HepG2 (cell line): ENCODE results near the gene NUDT7. TPM values are rescaled to one million over a fixed set of nuclear protein-coding genes. Genes with fewer than 3 reads are reported as not detected.

Source experiments
- EZH2 ChIP-seq: conservative IDR thresholded peaks from 2 replicates; pipeline ENCODE4 v1.6.1; 2012; ENCODE audit warnings: mild to moderate bottlenecking, low read depth, low read length, moderate library complexity
- HHEX ChIP-seq: IDR thresholded peaks from 2 replicates; pipeline ENCODE4 v1.6.1; 2016; ENCODE audit warnings: control low read depth
- HNF4G ChIP-seq, 2 experiments: sonication (generic) in 1 of 2; formaldehyde crosslinking in 1 of 2; IDR thresholded peaks; 2 replicates each; pipeline versions ENCODE4 v1.4.0 to v1.6.1; 2011 to 2020; ENCODE audit warnings: borderline replicate concordance in 2 of 2, low read depth in 2 of 2, mild to moderate bottlenecking in 2 of 2, low read length in 1 of 2, missing genetic modification reagents in 1 of 2, moderate library complexity in 1 of 2
- KDM1A ChIP-seq: IDR thresholded peaks from 2 replicates; pipeline ENCODE4 v1.6.1; 2016; ENCODE audit warnings: missing compliant biosample characterization
- KDM3A ChIP-seq: IDR thresholded peaks from 2 replicates; pipeline ENCODE4 v1.6.1; 2018; ENCODE audit warnings: low read depth, missing compliant biosample characterization
- MTF2 ChIP-seq: sonication (generic); formaldehyde crosslinking; IDR thresholded peaks from 2 replicates; pipeline ENCODE4 v1.5.0; 2020; ENCODE audit warnings: missing genetic modification reagents, borderline replicate concordance
- MXD4 ChIP-seq: IDR thresholded peaks from 2 replicates; pipeline ENCODE4 v1.6.1; 2016; ENCODE audit warnings: mild to moderate bottlenecking, missing biosample characterization, missing genetic modification reagents
- SMC3 ChIP-seq: IDR thresholded peaks from 2 replicates; pipeline ENCODE4 v1.6.1; 2011; ENCODE audit warnings: low read length, improper control_type of control experiment
- ZBTB2 ChIP-seq: sonication (generic); formaldehyde crosslinking; IDR thresholded peaks from 2 replicates; pipeline ENCODE4 v1.8.0; 2022; ENCODE audit warnings: low read depth, missing genetic modification reagents
- ZFP41 ChIP-seq: sonication (generic); formaldehyde crosslinking; IDR thresholded peaks from 2 replicates; pipeline ENCODE4 v1.4.0; 2020; ENCODE audit warnings: mild to moderate bottlenecking, missing genetic modification reagents, borderline replicate concordance
- ZNF280B ChIP-seq: sonication (generic); formaldehyde crosslinking; IDR thresholded peaks from 2 replicates; pipeline ENCODE4 v1.5.0; 2020; ENCODE audit warnings: missing genetic modification reagents, mild to moderate bottlenecking, borderline replicate concordance
- ZNF317 ChIP-seq: sonication (generic); formaldehyde crosslinking; IDR thresholded peaks from 2 replicates; pipeline ENCODE4 v1.5.0; 2020; ENCODE audit warnings: mild to moderate bottlenecking, missing genetic modification reagents
- ZNF557 ChIP-seq: sonication (generic); formaldehyde crosslinking; IDR thresholded peaks from 2 replicates; pipeline ENCODE4 v1.4.0; 2020; ENCODE audit warnings: missing genetic modification reagents
- ZNF670 ChIP-seq: sonication (generic); formaldehyde crosslinking; IDR thresholded peaks from 2 replicates; pipeline ENCODE4 v1.8.0; 2022; ENCODE audit warnings: mild to moderate bottlenecking, missing genetic modification reagents, borderline replicate concordance
- ZNF746 ChIP-seq: sonication (generic); formaldehyde crosslinking; IDR thresholded peaks from 2 replicates; pipeline ENCODE4 v1.8.0; 2022; ENCODE audit warnings: mild to moderate bottlenecking, missing genetic modification reagents
- ZNF790 ChIP-seq: sonication (generic); formaldehyde crosslinking; IDR thresholded peaks from 2 replicates; pipeline ENCODE4 v1.8.0; 2022; ENCODE audit warnings: missing genetic modification reagents, mild to moderate bottlenecking, borderline replicate concordance
- polyA plus RNA-seq, 8 experiments: library from polyadenylated mRNA; depleted of rRNA in 3 of 8; stranded (reverse) in 7 of 8; unstranded in 1 of 8; fragments of >200 nt; fragmentation: Illumina TruSeq in 4 of 8; extraction: Trizol in 4 of 8; gene quantifications; 2 replicates each; pipeline versions ENCODE4 v1.2.1 to v1.2.3, GENCODE V29; 2011 to 2016; ENCODE audit warnings: low read depth in 4 of 8, missing spikeins in 1 of 8, mixed read lengths in 1 of 8; ENCODE audit not compliant: insufficient read depth in 1 of 8
- total RNA-seq, 5 experiments: library from RNA; depleted of rRNA; stranded (reverse); fragments of >200 nt; fragmentation: Illumina TruSeq; extraction: Trizol; gene quantifications; 2 replicates each; pipeline ENCODE4 v1.2.3, GENCODE V29; 2016; ENCODE audit warnings: low read depth in 1 of 5
- TF ChIP-seq, protein P1 (sequence below): sonication (generic); formaldehyde crosslinking; IDR thresholded peaks from 2 replicates; pipeline ENCODE4 v1.4.0; 2020; ENCODE audit warnings: missing genetic modification reagents
- TF ChIP-seq, protein P2 (sequence below): sonication (generic); formaldehyde crosslinking; IDR thresholded peaks from 2 replicates; pipeline ENCODE4 v1.5.1; 2020; ENCODE audit warnings: missing genetic modification reagents, mild to moderate bottlenecking, borderline replicate concordance
- TF ChIP-seq, protein P3 (sequence below): sonication (generic); formaldehyde crosslinking; IDR thresholded peaks from 2 replicates; pipeline ENCODE4 v1.5.0; 2020; ENCODE audit warnings: missing genetic modification reagents

The NUDT7 gene
- total and polyA plus RNA-seq, 2 of the 13 experiments (the other 11 are each of a cell fraction or from before 2014, with no cell fraction given), result 14.3 to 23.9 TPM

- TF ChIP-seq ZNF790 (CRISPR knock-in tag) (no peak), ZNF557 (CRISPR knock-in tag) (no peak), ZNF746 (CRISPR knock-in tag) (no peak), HHEX (CRISPR knock-in tag) (peak; percentile 54), EZH2 (no peak), HNF4G (IDR thresholded peaks at IDR 0.05; ENCODE audit: borderline replicate concordance, low read depth, low read length) (peak; percentile 90), HNF4G (CRISPR knock-in tag; IDR thresholded peaks at IDR 0.05; ENCODE audit: borderline replicate concordance, low read depth) (peak; percentile 84; the same call in 1 of the 2 replicates), ZBTB2 (CRISPR knock-in tag) (no peak), ZFP41 (CRISPR knock-in tag) (no peak), MXD4 (CRISPR knock-in tag) (no peak), MTF2 (CRISPR knock-in tag) (no peak), SMC3 (no peak; the same call in 1 of the 2 replicates), ZNF280B (CRISPR knock-in tag) (no peak), ZNF317 (CRISPR knock-in tag) (peak; percentile 75; the same call in 1 of the 2 replicates), ZNF670 (CRISPR knock-in tag) (no peak), KDM3A (CRISPR knock-in tag) (no peak), KDM1A (CRISPR knock-in tag) (no peak)
- TF ChIP-seq, protein P1, sequence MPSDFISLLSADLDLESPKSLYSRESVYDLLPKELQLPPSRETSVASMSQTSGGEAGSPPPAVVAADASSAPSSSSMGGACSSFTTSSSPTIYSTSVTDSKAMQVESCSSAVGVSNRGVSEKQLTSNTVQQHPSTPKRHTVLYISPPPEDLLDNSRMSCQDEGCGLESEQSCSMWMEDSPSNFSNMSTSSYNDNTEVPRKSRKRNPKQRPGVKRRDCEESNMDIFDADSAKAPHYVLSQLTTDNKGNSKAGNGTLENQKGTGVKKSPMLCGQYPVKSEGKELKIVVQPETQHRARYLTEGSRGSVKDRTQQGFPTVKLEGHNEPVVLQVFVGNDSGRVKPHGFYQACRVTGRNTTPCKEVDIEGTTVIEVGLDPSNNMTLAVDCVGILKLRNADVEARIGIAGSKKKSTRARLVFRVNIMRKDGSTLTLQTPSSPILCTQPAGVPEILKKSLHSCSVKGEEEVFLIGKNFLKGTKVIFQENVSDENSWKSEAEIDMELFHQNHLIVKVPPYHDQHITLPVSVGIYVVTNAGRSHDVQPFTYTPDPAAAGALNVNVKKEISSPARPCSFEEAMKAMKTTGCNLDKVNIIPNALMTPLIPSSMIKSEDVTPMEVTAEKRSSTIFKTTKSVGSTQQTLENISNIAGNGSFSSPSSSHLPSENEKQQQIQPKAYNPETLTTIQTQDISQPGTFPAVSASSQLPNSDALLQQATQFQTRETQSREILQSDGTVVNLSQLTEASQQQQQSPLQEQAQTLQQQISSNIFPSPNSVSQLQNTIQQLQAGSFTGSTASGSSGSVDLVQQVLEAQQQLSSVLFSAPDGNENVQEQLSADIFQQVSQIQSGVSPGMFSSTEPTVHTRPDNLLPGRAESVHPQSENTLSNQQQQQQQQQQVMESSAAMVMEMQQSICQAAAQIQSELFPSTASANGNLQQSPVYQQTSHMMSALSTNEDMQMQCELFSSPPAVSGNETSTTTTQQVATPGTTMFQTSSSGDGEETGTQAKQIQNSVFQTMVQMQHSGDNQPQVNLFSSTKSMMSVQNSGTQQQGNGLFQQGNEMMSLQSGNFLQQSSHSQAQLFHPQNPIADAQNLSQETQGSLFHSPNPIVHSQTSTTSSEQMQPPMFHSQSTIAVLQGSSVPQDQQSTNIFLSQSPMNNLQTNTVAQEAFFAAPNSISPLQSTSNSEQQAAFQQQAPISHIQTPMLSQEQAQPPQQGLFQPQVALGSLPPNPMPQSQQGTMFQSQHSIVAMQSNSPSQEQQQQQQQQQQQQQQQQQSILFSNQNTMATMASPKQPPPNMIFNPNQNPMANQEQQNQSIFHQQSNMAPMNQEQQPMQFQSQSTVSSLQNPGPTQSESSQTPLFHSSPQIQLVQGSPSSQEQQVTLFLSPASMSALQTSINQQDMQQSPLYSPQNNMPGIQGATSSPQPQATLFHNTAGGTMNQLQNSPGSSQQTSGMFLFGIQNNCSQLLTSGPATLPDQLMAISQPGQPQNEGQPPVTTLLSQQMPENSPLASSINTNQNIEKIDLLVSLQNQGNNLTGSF (CRISPR knock-in tag), result no peak
- TF ChIP-seq, protein P2, sequence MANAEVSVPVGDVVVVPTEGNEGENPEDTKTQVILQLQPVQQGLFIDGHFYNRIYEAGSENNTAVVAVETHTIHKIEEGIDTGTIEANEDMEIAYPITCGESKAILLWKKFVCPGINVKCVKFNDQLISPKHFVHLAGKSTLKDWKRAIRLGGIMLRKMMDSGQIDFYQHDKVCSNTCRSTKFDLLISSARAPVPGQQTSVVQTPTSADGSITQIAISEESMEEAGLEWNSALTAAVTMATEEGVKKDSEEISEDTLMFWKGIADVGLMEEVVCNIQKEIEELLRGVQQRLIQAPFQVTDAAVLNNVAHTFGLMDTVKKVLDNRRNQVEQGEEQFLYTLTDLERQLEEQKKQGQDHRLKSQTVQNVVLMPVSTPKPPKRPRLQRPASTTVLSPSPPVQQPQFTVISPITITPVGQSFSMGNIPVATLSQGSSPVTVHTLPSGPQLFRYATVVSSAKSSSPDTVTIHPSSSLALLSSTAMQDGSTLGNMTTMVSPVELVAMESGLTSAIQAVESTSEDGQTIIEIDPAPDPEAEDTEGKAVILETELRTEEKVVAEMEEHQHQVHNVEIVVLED (CRISPR knock-in tag), result peak; percentile 10; the same call in 1 of the 2 replicates
- TF ChIP-seq, protein P3, sequence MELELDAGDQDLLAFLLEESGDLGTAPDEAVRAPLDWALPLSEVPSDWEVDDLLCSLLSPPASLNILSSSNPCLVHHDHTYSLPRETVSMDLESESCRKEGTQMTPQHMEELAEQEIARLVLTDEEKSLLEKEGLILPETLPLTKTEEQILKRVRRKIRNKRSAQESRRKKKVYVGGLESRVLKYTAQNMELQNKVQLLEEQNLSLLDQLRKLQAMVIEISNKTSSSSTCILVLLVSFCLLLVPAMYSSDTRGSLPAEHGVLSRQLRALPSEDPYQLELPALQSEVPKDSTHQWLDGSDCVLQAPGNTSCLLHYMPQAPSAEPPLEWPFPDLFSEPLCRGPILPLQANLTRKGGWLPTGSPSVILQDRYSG, result no peak
These were observed 27.1 kb downstream of the NUDT7 start (continued) for GRCh38 chr16:77749415-77749814.
